ENCODE measurements around the gene RNF40. TPM values are rescaled to one million over a fixed set of nuclear protein-coding genes. Genes with fewer than 3 reads are reported as not detected.

Gene RNF40
- total and polyA plus RNA-seq, 7 donors, result 26.8 to 49.1 (median 33.2) TPM

DNA sequence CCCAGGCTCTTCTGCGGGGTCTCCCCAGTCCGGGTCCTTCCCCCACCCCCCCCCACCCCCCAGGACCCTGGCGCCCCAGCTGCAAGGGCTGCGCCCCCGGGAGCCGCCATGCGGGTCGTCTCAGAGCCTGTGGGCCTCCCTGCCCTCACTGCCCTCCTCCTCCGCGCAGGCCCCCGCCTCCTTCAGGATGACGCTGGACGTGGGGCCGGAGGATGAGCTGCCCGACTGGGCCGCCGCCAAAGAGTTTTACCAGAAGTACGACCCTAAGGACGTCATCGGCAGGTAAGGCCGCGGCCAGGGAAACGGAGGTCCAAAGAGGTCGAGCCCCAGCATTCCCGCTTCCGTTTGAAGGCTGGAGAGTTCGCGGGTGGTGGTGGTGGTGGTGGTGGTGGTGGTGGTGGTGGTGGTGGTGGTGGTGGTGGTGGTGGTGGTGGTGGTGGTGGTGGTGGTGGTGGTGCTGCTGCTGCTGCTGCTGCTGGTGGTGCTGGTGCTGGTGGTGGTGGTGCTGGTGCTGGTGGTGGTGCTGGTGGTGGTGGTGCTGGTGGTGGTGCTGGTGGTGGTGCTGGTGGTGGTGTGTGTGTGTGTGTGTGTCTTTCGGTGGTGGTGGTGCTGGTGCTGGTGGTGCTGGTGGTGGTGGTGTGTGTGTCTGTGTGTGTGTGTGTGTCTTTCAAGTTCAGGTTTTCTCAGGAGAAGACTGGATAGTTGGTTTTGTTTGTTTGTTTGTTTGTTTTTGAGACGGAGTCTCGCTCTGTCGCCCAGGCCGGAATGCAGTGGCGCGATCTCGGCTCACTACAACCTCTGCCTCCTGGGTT, 13.3 kb upstream of the RNF40 start:
- H3K4me1 ChIP-seq, result no peaks in the 10 kb centered on the region
- WGBS, 3 donors, result 12 to 16% (median 16%) methylated on average over 34 to 36 of the region's 36 CpGs
- H3K27me3 ChIP-seq (ENCODE audit: insufficient read depth in 3 of 3, low read length in 2 of 3), result no peaks in the 10 kb centered on the region
- intact Hi-C loops (cut with DNase I), result loop anchor here in 1 of 2 donors (5.0 kb wide), 1 partner anchor 37 kb away; no protein-coding TSS in a partner anchor
- no peak for TF ChIP-seq CTCF (IDR thresholded peaks at IDR 0.05)
- peaks cover 0 to 54% of the 10 kb centered on the region in 2 donors for H3K36me3 ChIP-seq (ENCODE audit: insufficient read depth in 1 of 2, low read depth in 1 of 2)
- peak overlapping the region; percentile 81 for H3K27ac ChIP-seq
- no peaks in the 10 kb centered on the region for H3K9me3 ChIP-seq
- H3K4me3 ChIP-seq, result peak overlapping the region; percentile 78
- DNase-seq (peak; percentile 50 to 71), ATAC-seq (peak; percentile 19 to 47 (median 23))

- Histone ChIP-seq H3K27me3 (ENCODE audit: insufficient read depth in 3 of 3, low read length in 2 of 3) (no peaks in the 10 kb centered on the region), H3K4me1 (no peaks in the 10 kb centered on the region), H3K27ac (no peak overlapping the region), H3K4me3 (no peak overlapping the region), H3K36me3 (ENCODE audit: insufficient read depth in 1 of 2, low read depth in 1 of 2) (peaks cover 0 to 54% of the 10 kb centered on the region in 2 donors), H3K9me3 (no peaks in the 10 kb centered on the region)
- DNase-seq, result no peak
- intact Hi-C loops (cut with DNase I), result no loop called here
- 89 to 90% (median 90%) methylated on average over 4 of the region's 4 CpGs for WGBS, 3 donors
- no peak for ATAC-seq
- TF ChIP-seq CTCF (IDR thresholded peaks at IDR 0.05), result no peak
Measured at GRCh38 chr16:30750201-30750600, 11.9 kb upstream of the RNF40 start.

- 89 to 93% (median 89%) methylated on average over 19 to 20 of the region's 20 CpGs for WGBS, 3 donors
- no peaks in the 10 kb centered on the region for H3K9me3 ChIP-seq
- peaks cover 0 to 54% of the 10 kb centered on the region in 2 donors for H3K36me3 ChIP-seq (ENCODE audit: insufficient read depth in 1 of 2, low read depth in 1 of 2)
- H3K4me3 ChIP-seq, result no peak overlapping the region
- H3K27me3 ChIP-seq (ENCODE audit: insufficient read depth in 3 of 3, low read length in 2 of 3), result no peaks in the 10 kb centered on the region
- no peaks in the 10 kb centered on the region for H3K4me1 ChIP-seq
- no peak for TF ChIP-seq CTCF (IDR thresholded peaks at IDR 0.05)
- H3K27ac ChIP-seq, result no peak overlapping the region
- no peak for ATAC-seq
- intact Hi-C loops (cut with DNase I), result no loop called here
- DNase-seq, result no peak
Measured at GRCh38 chr16:30750876-30751465, 11.2 kb upstream of the RNF40 start.

GRCh38 chr16:30753596-30753995, 8.5 kb upstream of the RNF40 start:
- Histone ChIP-seq H3K4me1 (no peaks in the 10 kb centered on the region), H3K4me3 (no peak overlapping the region), H3K36me3 (ENCODE audit: insufficient read depth in 1 of 2, low read depth in 1 of 2) (peaks cover 0 to 76% of the 10 kb centered on the region in 2 donors), H3K9me3 (no peaks in the 10 kb centered on the region), H3K27me3 (ENCODE audit: insufficient read depth in 3 of 3, low read length in 2 of 3) (no peaks in the 10 kb centered on the region), H3K27ac (no peak overlapping the region)
- 63 to 83% (median 74%) methylated on average over 4 of the region's 4 CpGs for WGBS, 3 donors
- no peak for DNase-seq
- ATAC-seq, result no peak
- intact Hi-C loops (cut with DNase I), result no loop called here
- no peak for TF ChIP-seq CTCF (IDR thresholded peaks at IDR 0.05)
